ENCODE measurements around the gene ENPP6.

DNA sequence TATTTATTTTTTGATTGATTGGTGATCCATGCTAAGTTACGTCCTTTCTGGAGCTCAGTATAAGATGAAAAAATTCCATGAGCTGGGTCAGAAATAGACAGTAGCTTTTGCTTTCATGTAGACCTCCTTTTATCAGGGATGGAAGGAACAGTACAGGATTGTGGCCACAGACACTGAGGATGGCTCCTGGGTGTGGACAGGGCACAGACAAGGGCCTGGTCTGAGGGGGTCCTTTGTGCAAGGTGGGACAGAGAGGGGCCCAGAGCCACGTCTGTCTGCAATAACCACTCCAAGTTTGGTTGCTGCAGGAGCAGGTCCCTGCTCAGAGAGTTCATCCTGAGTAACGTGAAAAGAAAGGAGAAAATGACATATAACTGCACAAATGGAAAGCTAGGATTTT, 127.1 kb downstream of the ENPP6 start:
- TF ChIP-seq, protein P1, sequence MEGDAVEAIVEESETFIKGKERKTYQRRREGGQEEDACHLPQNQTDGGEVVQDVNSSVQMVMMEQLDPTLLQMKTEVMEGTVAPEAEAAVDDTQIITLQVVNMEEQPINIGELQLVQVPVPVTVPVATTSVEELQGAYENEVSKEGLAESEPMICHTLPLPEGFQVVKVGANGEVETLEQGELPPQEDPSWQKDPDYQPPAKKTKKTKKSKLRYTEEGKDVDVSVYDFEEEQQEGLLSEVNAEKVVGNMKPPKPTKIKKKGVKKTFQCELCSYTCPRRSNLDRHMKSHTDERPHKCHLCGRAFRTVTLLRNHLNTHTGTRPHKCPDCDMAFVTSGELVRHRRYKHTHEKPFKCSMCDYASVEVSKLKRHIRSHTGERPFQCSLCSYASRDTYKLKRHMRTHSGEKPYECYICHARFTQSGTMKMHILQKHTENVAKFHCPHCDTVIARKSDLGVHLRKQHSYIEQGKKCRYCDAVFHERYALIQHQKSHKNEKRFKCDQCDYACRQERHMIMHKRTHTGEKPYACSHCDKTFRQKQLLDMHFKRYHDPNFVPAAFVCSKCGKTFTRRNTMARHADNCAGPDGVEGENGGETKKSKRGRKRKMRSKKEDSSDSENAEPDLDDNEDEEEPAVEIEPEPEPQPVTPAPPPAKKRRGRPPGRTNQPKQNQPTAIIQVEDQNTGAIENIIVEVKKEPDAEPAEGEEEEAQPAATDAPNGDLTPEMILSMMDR (IDR thresholded peaks at IDR 0.05) = no peak
- no peak for TF ChIP-seq EP300 (IDR thresholded peaks at IDR 0.05)
